ENCODE measurements around the gene PLXNC1.

PLXNC1 gene

GRCh38 chr12:94147991-94148738 lies at the start of gene PLXNC1:
TSS of gene PLXNC1 (plus strand) at chr12:94148577. CDS start at chr12:94148972, 395 bp downstream.
- peak; percentile 52 to 53 for DNase-seq

GRCh38 chr12:94099191-94099590 lies 49.2 kb upstream of the PLXNC1 start:
- DNase-seq, result no peak

- no peak for DNase-seq
These were observed 48.7 kb upstream of the PLXNC1 start for GRCh38 chr12:94099632-94100031.

- DNase-seq, result no peak
These were observed 48.2 kb upstream of the PLXNC1 start for GRCh38 chr12:94100211-94100627.

- peak; percentile 74 to 88 for DNase-seq
These were observed 47.2 kb upstream of the PLXNC1 start for GRCh38 chr12:94100990-94101737.

GRCh38 chr12:94101738-94102660 lies 46.4 kb upstream of the PLXNC1 start:
- peak; percentile 76 to 82 for DNase-seq

- DNase-seq, result no peak
These were observed 44.4 kb upstream of the PLXNC1 start for GRCh38 chr12:94103986-94104385.

- DNase-seq, result no peak
These were observed 40.5 kb upstream of the PLXNC1 start for GRCh38 chr12:94107910-94108309.

GRCh38 chr12:94109160-94109559 lies 39.2 kb upstream of the PLXNC1 start:
- DNase-seq, result peak; percentile 30 to 48

GRCh38 chr12:94110258-94110657 lies 38.1 kb upstream of the PLXNC1 start:
- no peak for DNase-seq

- DNase-seq, result no peak
These were observed 37.1 kb upstream of the PLXNC1 start for GRCh38 chr12:94111302-94111701.

GRCh38 chr12:94112121-94112520 lies 36.3 kb upstream of the PLXNC1 start:
- DNase-seq, result no peak

- no peak for DNase-seq
These were observed 34.2 kb upstream of the PLXNC1 start for GRCh38 chr12:94114166-94114565.

GRCh38 chr12:94116191-94116590 lies 32.2 kb upstream of the PLXNC1 start:
- DNase-seq, result no peak

GRCh38 chr12:94121886-94122285 lies 26.5 kb upstream of the PLXNC1 start:
- DNase-seq, result no peak

- no peak for DNase-seq
These were observed 25.8 kb upstream of the PLXNC1 start for GRCh38 chr12:94122591-94122990.

- DNase-seq, result no peak
These were observed 25.2 kb upstream of the PLXNC1 start for GRCh38 chr12:94123127-94123526.

- DNase-seq, result no peak
These were observed 22.3 kb upstream of the PLXNC1 start for GRCh38 chr12:94126067-94126466.

- no peak for DNase-seq
These were observed 20.9 kb upstream of the PLXNC1 start for GRCh38 chr12:94127239-94128131.

GRCh38 chr12:94128280-94128679 lies 20.1 kb upstream of the PLXNC1 start:
- DNase-seq, result no peak

- DNase-seq, result peak; percentile 13
These were observed 14.2 kb upstream of the PLXNC1 start for GRCh38 chr12:94133964-94134795.
